Stimulated activated memory B cell treated with anti-CD40 and anti-IgM and Interleukin-4, amounts not matched to agents 10 μg/mL and 1 μg/mL and 100 μg/mL, for 72 hours (primary cell): Measurements from ENCODE around the gene CCHCR1.
"Not testable (repeated sequence)": the region's sequence is repeated elsewhere in the genome, so short reads cannot be mapped to it uniquely, and the experiment has no call there.

Source experiments
- ATAC-seq: fragments of 150-1000 bp; cut with Tn5 transposase; 2 replicates; pipeline ENCODE4 v1.10.0; 2021
- H3K27ac Mint-ChIP-seq: one replicate; pipeline ENCODE4 v1.8.0; 2022; ENCODE audit warnings: mild to moderate bottlenecking, mixed read lengths
- H3K27me3 Mint-ChIP-seq: one replicate; pipeline ENCODE4 v1.8.0; 2022; ENCODE audit warnings: mixed read lengths
- H3K36me3 Mint-ChIP-seq: one replicate; pipeline ENCODE4 v1.8.0; 2022; ENCODE audit warnings: mixed read lengths
- H3K4me1 Mint-ChIP-seq: one replicate; pipeline ENCODE4 v1.8.0; 2022; ENCODE audit warnings: mixed read lengths
- H3K4me3 Mint-ChIP-seq: one replicate; pipeline ENCODE4 v1.8.0; 2022; ENCODE audit warnings: mild to moderate bottlenecking, moderate library complexity, mixed read lengths
- H3K9me3 Mint-ChIP-seq: one replicate; pipeline ENCODE4 v1.8.0; 2022; ENCODE audit warnings: mixed read lengths

The CCHCR1 gene

GRCh38 chr6:31190488-31190887 lies 32.9 kb upstream of the CCHCR1 start:
- H3K36me3 Mint-ChIP-seq, result no peaks in the 10 kb centered on the region
- no peak overlapping the region for H3K27ac Mint-ChIP-seq
- peak; percentile 71 for ATAC-seq
- H3K9me3 Mint-ChIP-seq, result no peaks in the 10 kb centered on the region
- H3K4me3 Mint-ChIP-seq, result no peak overlapping the region
- H3K27me3 Mint-ChIP-seq, result no peaks in the 10 kb centered on the region
- peaks cover 34% of the 10 kb centered on the region for H3K4me1 Mint-ChIP-seq

GRCh38 chr6:31189223-31189622 lies 31.6 kb upstream of the CCHCR1 start:
- peaks cover 32% of the 10 kb centered on the region for H3K4me1 Mint-ChIP-seq
- not testable (repeated sequence) for ATAC-seq

GRCh38 chr6:31187780-31188194 lies 30.2 kb upstream of the CCHCR1 start:
- Mint-ChIP-seq H3K4me1 (peaks cover 32% of the 10 kb centered on the region), H3K27me3 (no peaks in the 10 kb centered on the region), H3K4me3 (no peak overlapping the region), H3K9me3 (no peaks in the 10 kb centered on the region), H3K27ac (no peak overlapping the region), H3K36me3 (no peaks in the 10 kb centered on the region)
- no peak for ATAC-seq

More at GRCh38 chr6:31189223-31189622, 31.6 kb upstream of the CCHCR1 start:
- H3K4me3 Mint-ChIP-seq, H3K27me3 Mint-ChIP-seq, H3K9me3 Mint-ChIP-seq, H3K36me3 Mint-ChIP-seq, H3K27ac Mint-ChIP-seq: not testable (repeated sequence)

GRCh38 chr6:31186052-31186734 lies 28.6 kb upstream of the CCHCR1 start:
- no peak for ATAC-seq
- Mint-ChIP-seq H3K4me1 (peaks cover 25% of the 10 kb centered on the region), H3K27ac (peak overlapping the region; percentile 91), H3K36me3 (no peaks in the 10 kb centered on the region), H3K27me3 (no peaks in the 10 kb centered on the region), H3K9me3 (no peaks in the 10 kb centered on the region), H3K4me3 (no peak overlapping the region)

- Mint-ChIP-seq H3K4me1 (peaks cover 23% of the 10 kb centered on the region), H3K4me3 (peak overlapping the region; percentile 16), H3K27ac (peak overlapping the region; percentile 91)
- ATAC-seq, H3K27me3 Mint-ChIP-seq, H3K9me3 Mint-ChIP-seq, H3K36me3 Mint-ChIP-seq: not testable (repeated sequence)
Measured at GRCh38 chr6:31185695-31186051, 28.1 kb upstream of the CCHCR1 start.

GRCh38 chr6:31183859-31184258 lies 26.3 kb upstream of the CCHCR1 start:
- not testable (repeated sequence) for H3K4me3 Mint-ChIP-seq, ATAC-seq, H3K27me3 Mint-ChIP-seq, H3K27ac Mint-ChIP-seq, H3K36me3 Mint-ChIP-seq, H3K9me3 Mint-ChIP-seq
- peaks cover 32% of the 10 kb centered on the region for H3K4me1 Mint-ChIP-seq

GRCh38 chr6:31183287-31183686 lies 25.7 kb upstream of the CCHCR1 start:
- H3K27ac Mint-ChIP-seq, H3K27me3 Mint-ChIP-seq, H3K4me3 Mint-ChIP-seq, H3K36me3 Mint-ChIP-seq, ATAC-seq, H3K9me3 Mint-ChIP-seq: not testable (repeated sequence)
- peaks cover 37% of the 10 kb centered on the region for H3K4me1 Mint-ChIP-seq

GRCh38 chr6:31180500-31180899 lies 22.9 kb upstream of the CCHCR1 start:
- peak; percentile 96 for ATAC-seq
- H3K4me1 Mint-ChIP-seq, result peaks cover 23% of the 10 kb centered on the region
- H3K27ac Mint-ChIP-seq, result peak overlapping the region; percentile 86
- no peaks in the 10 kb centered on the region for H3K9me3 Mint-ChIP-seq
- H3K27me3 Mint-ChIP-seq, result no peaks in the 10 kb centered on the region
- no peaks in the 10 kb centered on the region for H3K36me3 Mint-ChIP-seq
- H3K4me3 Mint-ChIP-seq, result peak overlapping the region; percentile 87

- Mint-ChIP-seq H3K36me3 (no peaks in the 10 kb centered on the region), H3K4me1 (peaks cover 22% of the 10 kb centered on the region), H3K27ac (peak overlapping the region; percentile 86), H3K4me3 (peak overlapping the region; percentile 87), H3K9me3 (no peaks in the 10 kb centered on the region), H3K27me3 (no peaks in the 10 kb centered on the region)
- no peak for ATAC-seq
Measured at GRCh38 chr6:31179896-31180295, 22.3 kb upstream of the CCHCR1 start.

GRCh38 chr6:31179042-31179386 lies 21.4 kb upstream of the CCHCR1 start:
- H3K27ac Mint-ChIP-seq, result peak overlapping the region; percentile 7
- peaks cover 22% of the 10 kb centered on the region for H3K4me1 Mint-ChIP-seq
- ATAC-seq, result no peak
- no peak overlapping the region for H3K4me3 Mint-ChIP-seq
- no peaks in the 10 kb centered on the region for H3K9me3 Mint-ChIP-seq
- H3K36me3 Mint-ChIP-seq, result no peaks in the 10 kb centered on the region
- H3K27me3 Mint-ChIP-seq, result no peaks in the 10 kb centered on the region

- Mint-ChIP-seq H3K4me3 (no peak overlapping the region), H3K36me3 (no peaks in the 10 kb centered on the region), H3K27ac (peak overlapping the region; percentile 7), H3K9me3 (no peaks in the 10 kb centered on the region), H3K27me3 (no peaks in the 10 kb centered on the region), H3K4me1 (peaks cover 22% of the 10 kb centered on the region)
- ATAC-seq, result peak; percentile 62
Measured at GRCh38 chr6:31178143-31179041, 20.8 kb upstream of the CCHCR1 start.

- Mint-ChIP-seq H3K4me3 (no peak overlapping the region), H3K9me3 (no peaks in the 10 kb centered on the region), H3K27ac (no peak overlapping the region), H3K4me1 (peaks cover 22% of the 10 kb centered on the region), H3K36me3 (no peaks in the 10 kb centered on the region), H3K27me3 (no peaks in the 10 kb centered on the region)
- no peak for ATAC-seq
Measured at GRCh38 chr6:31175971-31176370, 18.4 kb upstream of the CCHCR1 start.

- Mint-ChIP-seq H3K4me1 (peaks cover 14% of the 10 kb centered on the region), H3K27me3 (no peaks in the 10 kb centered on the region), H3K36me3 (no peaks in the 10 kb centered on the region), H3K27ac (no peak overlapping the region), H3K4me3 (no peak overlapping the region), H3K9me3 (no peaks in the 10 kb centered on the region)
- no peak for ATAC-seq
Measured at GRCh38 chr6:31174378-31174777, 16.8 kb upstream of the CCHCR1 start.

- Mint-ChIP-seq H3K9me3 (no peaks in the 10 kb centered on the region), H3K36me3 (no peaks in the 10 kb centered on the region), H3K27ac (no peak overlapping the region), H3K4me1 (peaks cover 5% of the 10 kb centered on the region), H3K4me3 (no peak overlapping the region), H3K27me3 (no peaks in the 10 kb centered on the region)
- no peak for ATAC-seq
Measured at GRCh38 chr6:31173406-31173805, 15.8 kb upstream of the CCHCR1 start.

GRCh38 chr6:31172973-31173384 lies 15.4 kb upstream of the CCHCR1 start:
- no peaks in the 10 kb centered on the region for H3K9me3 Mint-ChIP-seq
- H3K36me3 Mint-ChIP-seq, result no peaks in the 10 kb centered on the region
- H3K4me1 Mint-ChIP-seq, result peaks cover under 1% of the 10 kb centered on the region
- no peak for ATAC-seq
- H3K27ac Mint-ChIP-seq, result no peak overlapping the region
- H3K4me3 Mint-ChIP-seq, result no peak overlapping the region
- no peaks in the 10 kb centered on the region for H3K27me3 Mint-ChIP-seq
